Liver (tissue), 9 donors: ENCODE measurements around the gene KLK2. TPM values are rescaled to one million over a fixed set of nuclear protein-coding genes. Genes with fewer than 3 reads are reported as not detected.

Experiments used
- DNase-seq: peaks from one replicate; pipeline ENCODE4 v3.0.0-alpha.2; 2017; ENCODE audit warnings: low spot score
- H3K27ac ChIP-seq, 2 donors: one replicate each; pipeline ENCODE4 v1.7.0; 2013; ENCODE audit warnings: inconsistent platforms in 2 of 2, low read length in 2 of 2, control low read depth in 1 of 2, low read depth in 1 of 2, mild to moderate bottlenecking in 1 of 2
- H3K27me3 ChIP-seq, 4 donors: one replicate each; pipeline versions ENCODE4 v1.6.1 to v1.7.0; 2013; ENCODE audit warnings: low read length in 3 of 4, inconsistent platforms in 1 of 4, mild to moderate bottlenecking in 1 of 4, moderate library complexity in 1 of 4; ENCODE audit not compliant: control insufficient read depth in 4 of 4, insufficient read depth in 4 of 4
- H3K36me3 ChIP-seq, 4 donors: one replicate each; pipeline versions ENCODE4 v1.6.1 to v1.7.0; 2013; ENCODE audit warnings: low read length in 3 of 4, mild to moderate bottlenecking in 3 of 4, low read depth in 1 of 4, moderate library complexity in 1 of 4; ENCODE audit not compliant: control insufficient read depth in 4 of 4, insufficient read depth in 3 of 4
- H3K4me1 ChIP-seq, 4 donors: one replicate each; pipeline versions ENCODE4 v1.6.1 to v1.7.0; 2013; ENCODE audit warnings: low read length in 3 of 4, mild to moderate bottlenecking in 3 of 4, moderate library complexity in 1 of 4; ENCODE audit not compliant: control insufficient read depth in 4 of 4, insufficient read depth in 4 of 4
- H3K4me3 ChIP-seq, 3 donors: one replicate each; pipeline versions ENCODE4 v1.6.1 to v1.7.0; 2013; ENCODE audit warnings: low read length in 3 of 3, control low read depth in 1 of 3, low read depth in 1 of 3, mild to moderate bottlenecking in 1 of 3
- H3K9ac ChIP-seq, 2 donors: one replicate each; pipeline ENCODE4 v1.7.0; 2013; ENCODE audit warnings: low read length in 2 of 2, mild to moderate bottlenecking in 2 of 2, moderate library complexity in 2 of 2, control low read depth in 1 of 2, low read depth in 1 of 2
- H3K9me3 ChIP-seq, 4 donors: one replicate each; pipeline versions ENCODE4 v1.6.1 to v1.7.0; 2013; ENCODE audit warnings: low read length in 3 of 4; ENCODE audit not compliant: control insufficient read depth in 4 of 4
- ATF3 ChIP-seq: IDR thresholded peaks from 2 replicates; pipeline ENCODE4 v1.6.1; 2016; ENCODE audit warnings: antibody characterized with exemption
- CTCF ChIP-seq: fragments of 150-350 bp; IDR thresholded peaks from 2 replicates; pipeline ENCODE4 v1.5.1; 2017; ENCODE audit warnings: improper control_type of control experiment, low read depth, low read length; ENCODE audit not compliant: missing input control
- FOXA2 ChIP-seq: IDR thresholded peaks from 2 replicates; pipeline ENCODE4 v1.6.1; 2016; ENCODE audit warnings: antibody characterized with exemption
- GABPA ChIP-seq, 2 donors: IDR thresholded peaks in 1 of 2; conservative IDR thresholded peaks in 1 of 2; 2 replicates each; pipeline ENCODE4 v1.6.1; 2016; ENCODE audit warnings: antibody characterized with exemption in 2 of 2, mild to moderate bottlenecking in 1 of 2, moderate library complexity in 1 of 2
- HNF4G ChIP-seq: IDR thresholded peaks from 2 replicates; pipeline ENCODE4 v1.6.1; 2016; ENCODE audit warnings: antibody characterized with exemption
- JUND ChIP-seq, 2 donors: IDR thresholded peaks; 2 replicates each; pipeline ENCODE4 v1.6.1; 2016; ENCODE audit warnings: antibody characterized with exemption in 2 of 2
- MAX ChIP-seq: IDR thresholded peaks from 2 replicates; pipeline ENCODE4 v1.6.1; 2016; ENCODE audit warnings: antibody characterized with exemption
- REST ChIP-seq: IDR thresholded peaks from 2 replicates; pipeline ENCODE4 v1.6.1; 2016; ENCODE audit warnings: antibody characterized with exemption, mild to moderate bottlenecking
- RXRA ChIP-seq, 2 donors: IDR thresholded peaks; 2 replicates each; pipeline ENCODE4 v1.6.1; 2017 to 2018; ENCODE audit warnings: antibody characterized with exemption in 2 of 2, mild to moderate bottlenecking in 1 of 2
- SP1 ChIP-seq: IDR thresholded peaks from 2 replicates; pipeline ENCODE4 v1.6.1; 2018; ENCODE audit warnings: antibody characterized with exemption, mild to moderate bottlenecking
- TAF1 ChIP-seq: conservative IDR thresholded peaks from 2 replicates; pipeline ENCODE4 v1.6.1; 2016; ENCODE audit warnings: antibody characterized with exemption, mild to moderate bottlenecking
- WGBS: extraction: QIAGEN DNeasy Blood & Tissue Kit; methylation state at CpG from one replicate; pipeline ENCODE4 v1.1.7; 2013; 5-methylcytosine and 5-hydroxymethylcytosine counted together
- polyA plus RNA-seq, 2 donors: library from polyadenylated mRNA; stranded (reverse) in 1 of 2; unstranded in 1 of 2; fragments of 200-250 nt in 1 of 2; fragments of >200 nt in 1 of 2; fragmentation: Nextera tagmentation in 1 of 2; extraction: Ambion mirVana in 1 of 2; gene quantifications; one replicate each; pipeline versions ENCODE4 v1.2.1 to v1.2.3, GENCODE V29; 2013 to 2015
- total RNA-seq, 2 donors: library from RNA; depleted of rRNA; stranded (reverse); fragments of >200 nt; gene quantifications; one replicate each; pipeline ENCODE4 v1.2.3, GENCODE V29; 2014
- donor health status: healthy.
- donor health status: healthy.
- donor health status: healthy.
- donor health status: healthy.
- donor health status: healthy.

The KLK2 gene
- total and polyA plus RNA-seq, 4 donors, result not detected

- TF ChIP-seq CTCF, result no peak
- no peak for TF ChIP-seq ATF3
- TF ChIP-seq FOXA2, result no peak
These were observed 36.2 kb downstream of the KLK2 start (continued) for GRCh38 chr19:50909240-50910070.

- no peak overlapping the region for H3K27ac ChIP-seq
- 59% methylated on average over 4 of the region's 4 CpGs for WGBS
- no peaks in the 10 kb centered on the region for H3K36me3 ChIP-seq
- TF ChIP-seq SP1 (no peak), REST (no peak), RXRA (IDR thresholded peaks at IDR 0.05) (no peak), HNF4G (no peak), CTCF (no peak), JUND (IDR thresholded peaks at IDR 0.05) (no peak), TAF1 (no peak), MAX (no peak), ATF3 (no peak), GABPA (IDR thresholded peaks at IDR 0.05 in 1 of 2, conservative IDR thresholded peaks at IDR 0.05 in 1 of 2) (no peak)
- no peak for DNase-seq
- H3K9ac ChIP-seq, result no peak overlapping the region
- no peaks in the 10 kb centered on the region for H3K4me1 ChIP-seq
- H3K27me3 ChIP-seq, result peaks cover 2 to 14% (median 3%) of the 10 kb centered on the region in 4 donors
- H3K4me3 ChIP-seq, result no peak overlapping the region
- H3K9me3 ChIP-seq, result no peaks in the 10 kb centered on the region
These were observed 37.5 kb downstream of the KLK2 start for GRCh38 chr19:50910722-50911121.
